BE2C (cell line): ENCODE results near the gene MXRA7. TPM values are rescaled to one million over a fixed set of nuclear protein-coding genes. Genes with fewer than 3 reads are reported as not detected.

Experiments
- DNase-seq: peaks from one replicate; pipeline ENCODE4 v3.0.0-alpha.2; 2020
- H3K27me3 ChIP-seq: fragments of 250-450 bp; sonication (Bioruptor Pico); 2 replicates; pipeline ENCODE4 v1.5.1; 2020; ENCODE audit warnings: mild to moderate bottlenecking
- H3K36me3 ChIP-seq: fragments of 250-450 bp; sonication (Bioruptor Pico); 2 replicates; pipeline ENCODE4 v1.5.1; 2020; ENCODE audit warnings: mild to moderate bottlenecking
- H3K4me1 ChIP-seq: fragments of 250-450 bp; sonication (Bioruptor Pico); 2 replicates; pipeline ENCODE4 v1.5.1; 2020
- H3K4me3 ChIP-seq: 2 replicates; pipeline ENCODE4 v1.5.1; 2011; ENCODE audit warnings: low read depth, low read length
- H3K9me3 ChIP-seq: fragments of 250-450 bp; sonication (Bioruptor Pico); 2 replicates; pipeline ENCODE4 v1.5.1; 2020
- CTCF ChIP-seq: IDR thresholded peaks from 2 replicates; pipeline ENCODE4 v1.5.1; 2012; ENCODE audit warnings: mild to moderate bottlenecking, low read depth, low read length
- polyA plus RNA-seq: library from polyadenylated mRNA; unstranded; fragments of >200 nt; gene quantifications from one replicate; pipeline ENCODE4 v1.2.1, GENCODE V29; 2012; ENCODE audit warnings: low read depth, missing spikeins; ENCODE audit not compliant: insufficient read length, insufficient read depth

Gene MXRA7
- polyA plus RNA-seq: 240 TPM

- TF ChIP-seq CTCF: no peak
- DNase-seq: peak; percentile 86
- Histone ChIP-seq H3K4me3 (peak within 1 kb of the TSS; percentile 95), H3K9me3 (no peaks in the 10 kb centered on the region), H3K36me3 (peaks cover 30% of the 10 kb centered on the region), H3K27me3 (no peaks in the 10 kb centered on the region), H3K4me1 (peaks cover 20% of the 10 kb centered on the region)
Measured at GRCh38 chr17:76710863-76711611, at the start of gene MXRA7. Gene MXRA7, minus strand, starts transcription at chr17:76710965. Its CDS starts 19 bp downstream, at chr17:76710946.

- no peaks in the 10 kb centered on the region for H3K9me3 ChIP-seq
- H3K36me3 ChIP-seq: no peaks in the 10 kb centered on the region
- no peak for TF ChIP-seq CTCF
- H3K4me1 ChIP-seq: peaks cover 3% of the 10 kb centered on the region; the same call in 1 of the 2 replicates
- no peaks in the 10 kb centered on the region for H3K27me3 ChIP-seq
- no peak for DNase-seq
- H3K4me3 ChIP-seq: no peak overlapping the region
Measured at GRCh38 chr17:76758570-76758969, 47.8 kb upstream of the MXRA7 start.

GRCh38 chr17:76757256-76757655 is 46.5 kb upstream of the MXRA7 start:
- H3K4me3 ChIP-seq: no peak overlapping the region
- H3K27me3 ChIP-seq: no peaks in the 10 kb centered on the region
- no peaks in the 10 kb centered on the region for H3K36me3 ChIP-seq
- no peak for DNase-seq
- TF ChIP-seq CTCF: no peak
- H3K4me1 ChIP-seq: peaks cover 3% of the 10 kb centered on the region; the same call in 1 of the 2 replicates
- H3K9me3 ChIP-seq: no peaks in the 10 kb centered on the region

- TF ChIP-seq CTCF: no peak
- H3K4me1 ChIP-seq: peaks cover 3% of the 10 kb centered on the region; the same call in 1 of the 2 replicates
- no peak for DNase-seq
- no peaks in the 10 kb centered on the region for H3K36me3 ChIP-seq
- no peaks in the 10 kb centered on the region for H3K9me3 ChIP-seq
- H3K27me3 ChIP-seq: no peaks in the 10 kb centered on the region
- H3K4me3 ChIP-seq: no peak overlapping the region
Measured at GRCh38 chr17:76755285-76755684, 44.5 kb upstream of the MXRA7 start.

GRCh38 chr17:76753061-76753961 is 42.5 kb upstream of the MXRA7 start:
- Histone ChIP-seq H3K27me3 (no peaks in the 10 kb centered on the region), H3K4me3 (no peak overlapping the region), H3K4me1 (peaks cover 3% of the 10 kb centered on the region; the same call in 1 of the 2 replicates), H3K9me3 (no peaks in the 10 kb centered on the region), H3K36me3 (no peaks in the 10 kb centered on the region)
- no peak for TF ChIP-seq CTCF
- DNase-seq: no peak
